GM12872 (cell line): Measurements from ENCODE around the gene DPP7.

Experiments used
- CTCF ChIP-seq: IDR thresholded peaks from 3 replicates; pipeline ENCODE4 v1.5.1; 2011; ENCODE audit warnings: low read depth, mild to moderate bottlenecking, low read length, moderate library complexity; ENCODE audit not compliant: insufficient read depth

Gene DPP7

GRCh38 chr9:137112564-137113384 is 1.8 kb downstream of the DPP7 start:
- TF ChIP-seq CTCF = no peak

- TF ChIP-seq CTCF = no peak
Observed at GRCh38 chr9:137111788-137112563, 2.6 kb downstream of the DPP7 start.

- TF ChIP-seq CTCF = no peak
Observed at GRCh38 chr9:137110911-137111787, 3.4 kb downstream of the DPP7 start.

GRCh38 chr9:137110147-137110910 is 4.2 kb downstream of the DPP7 start:
- no peak for TF ChIP-seq CTCF

GRCh38 chr9:137109250-137110146 is 5.0 kb downstream of the DPP7 start:
- no peak for TF ChIP-seq CTCF

- no peak for TF ChIP-seq CTCF
Observed at GRCh38 chr9:137108608-137109249, 5.8 kb downstream of the DPP7 start.
